GM19035 (cell line): Measurements from ENCODE around the gene GMEB1.
"Not testable (repeated sequence)": the region's sequence is repeated elsewhere in the genome, so short reads cannot be mapped to it uniquely, and the experiment has no call there.

ENCODE experiments used
- ATAC-seq: cut with Tn5 transposase; IDR thresholded peaks from one replicate; pipeline ENCODE4 v1.9.1; 2021; ENCODE audit not compliant: unreplicated experiment

The GMEB1 gene

GRCh38 chr1:28744184-28744583 is 75.6 kb downstream of the GMEB1 start:
- no peak for ATAC-seq

GRCh38 chr1:28745653-28746173 is 77.1 kb downstream of the GMEB1 start:
- no peak for ATAC-seq

- no peak for ATAC-seq
Measured at GRCh38 chr1:28750330-28750729, 81.7 kb downstream of the GMEB1 start.

GRCh38 chr1:28750771-28751294 is 82.2 kb downstream of the GMEB1 start:
- not testable (repeated sequence) for ATAC-seq

GRCh38 chr1:28751315-28752060 is 82.9 kb downstream of the GMEB1 start:
- ATAC-seq = no peak

GRCh38 chr1:28755701-28756100 is 87.1 kb downstream of the GMEB1 start:
- no peak for ATAC-seq

GRCh38 chr1:28756846-28757245 is 88.3 kb downstream of the GMEB1 start:
- ATAC-seq = no peak

- no peak for ATAC-seq
Measured at GRCh38 chr1:28758420-28758819, 89.8 kb downstream of the GMEB1 start.

GRCh38 chr1:28759257-28759656 is 90.7 kb downstream of the GMEB1 start:
- ATAC-seq = no peak

- no peak for ATAC-seq
Measured at GRCh38 chr1:28761189-28761588, 92.6 kb downstream of the GMEB1 start.

- ATAC-seq = no peak
Measured at GRCh38 chr1:28766532-28767183, 98.1 kb downstream of the GMEB1 start.
